ENCODE results near the gene SUGP1.
A peak's percentile ranks its signal among the peaks of the same experiment; 100 is the strongest.

Gene SUGP1

GRCh38 chr19:19343016-19343362 lies 22.7 kb upstream of the SUGP1 start:
- ChIA-PET POLR2A (no interaction called here), CTCF (interaction anchor here (0.7 to 4.4 kb wide), 19 partner anchors 10 to 196 kb away, joined by 3 to 46 read pairs (median 7); partner anchors contain the start of gene MAU2)
- TF ChIP-seq, protein P1, sequence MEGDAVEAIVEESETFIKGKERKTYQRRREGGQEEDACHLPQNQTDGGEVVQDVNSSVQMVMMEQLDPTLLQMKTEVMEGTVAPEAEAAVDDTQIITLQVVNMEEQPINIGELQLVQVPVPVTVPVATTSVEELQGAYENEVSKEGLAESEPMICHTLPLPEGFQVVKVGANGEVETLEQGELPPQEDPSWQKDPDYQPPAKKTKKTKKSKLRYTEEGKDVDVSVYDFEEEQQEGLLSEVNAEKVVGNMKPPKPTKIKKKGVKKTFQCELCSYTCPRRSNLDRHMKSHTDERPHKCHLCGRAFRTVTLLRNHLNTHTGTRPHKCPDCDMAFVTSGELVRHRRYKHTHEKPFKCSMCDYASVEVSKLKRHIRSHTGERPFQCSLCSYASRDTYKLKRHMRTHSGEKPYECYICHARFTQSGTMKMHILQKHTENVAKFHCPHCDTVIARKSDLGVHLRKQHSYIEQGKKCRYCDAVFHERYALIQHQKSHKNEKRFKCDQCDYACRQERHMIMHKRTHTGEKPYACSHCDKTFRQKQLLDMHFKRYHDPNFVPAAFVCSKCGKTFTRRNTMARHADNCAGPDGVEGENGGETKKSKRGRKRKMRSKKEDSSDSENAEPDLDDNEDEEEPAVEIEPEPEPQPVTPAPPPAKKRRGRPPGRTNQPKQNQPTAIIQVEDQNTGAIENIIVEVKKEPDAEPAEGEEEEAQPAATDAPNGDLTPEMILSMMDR (IDR thresholded peaks at IDR 0.05; ENCODE audit: insufficient read depth, low read length, missing control alignments) = no peak
- DNase-seq (ENCODE audit: low read depth, low spot score) = no peak
- no peak overlapping the region for H3K4me3 ChIP-seq (ENCODE audit: low read depth, low read length)

GRCh38 chr19:19342086-19343015 lies 22.0 kb upstream of the SUGP1 start:
- ChIA-PET POLR2A (no interaction called here), CTCF (interaction anchor here (0.6 to 4.4 kb wide), 26 partner anchors 9 to 195 kb away, joined by 3 to 46 read pairs (median 4); partner anchors contain the start of genes MAU2 and NR2C2AP)
- DNase-seq (ENCODE audit: low read depth, low spot score) = no peak
- TF ChIP-seq, protein P1 (IDR thresholded peaks at IDR 0.05; ENCODE audit: insufficient read depth, low read length, missing control alignments) = peak; percentile 91
- no peak overlapping the region for H3K4me3 ChIP-seq (ENCODE audit: low read depth, low read length)

GRCh38 chr19:19341026-19341425 lies 20.7 kb upstream of the SUGP1 start:
- ChIA-PET CTCF (interaction anchor here (0.8 to 4.4 kb wide), 11 partner anchors 8 to 200 kb away, joined by 3 to 46 read pairs (median 12); partner anchors contain the start of gene MAU2), POLR2A (no interaction called here)
- no peak for DNase-seq (ENCODE audit: low read depth, low spot score)
- no peak overlapping the region for H3K4me3 ChIP-seq (ENCODE audit: low read depth, low read length)
- TF ChIP-seq, protein P1 (IDR thresholded peaks at IDR 0.05; ENCODE audit: insufficient read depth, low read length, missing control alignments) = no peak

DNA sequence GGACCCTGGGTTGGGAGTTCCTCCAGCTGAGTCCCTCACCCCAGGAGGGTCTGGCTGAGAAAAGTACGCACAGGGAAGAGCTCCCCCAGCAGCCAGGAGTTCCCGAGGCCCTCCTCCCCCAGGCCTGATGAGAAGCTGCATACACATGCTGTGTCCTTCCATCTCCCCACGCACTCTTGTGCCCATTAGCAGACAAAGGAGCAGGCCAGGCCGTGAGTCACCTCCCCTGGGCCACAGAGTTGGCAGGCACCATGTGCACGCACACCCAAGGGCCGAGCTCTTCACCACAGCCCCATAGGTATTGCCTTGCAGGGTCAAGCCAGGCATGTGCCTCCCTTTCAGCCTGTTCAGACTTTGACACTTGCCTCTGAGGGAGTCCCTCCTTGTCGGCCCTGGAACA lies 17.8 kb upstream of the SUGP1 start:
- ChIA-PET CTCF (interaction anchor here (0.7 to 1.9 kb wide), 6 partner anchors 9 to 59 kb away, joined by 3 to 5 read pairs (median 4); no protein-coding TSS in a partner anchor), POLR2A (interaction anchor here (0.6 to 0.7 kb wide), 2 partner anchors 46 to 718 kb away, joined by 3 to 4 read pairs; no protein-coding TSS in a partner anchor)
- TF ChIP-seq, protein P1 (IDR thresholded peaks at IDR 0.05; ENCODE audit: insufficient read depth, low read length, missing control alignments) = no peak
- no peak for DNase-seq (ENCODE audit: low read depth, low spot score)
- H3K4me3 ChIP-seq (ENCODE audit: low read depth, low read length) = no peak overlapping the region

DNA sequence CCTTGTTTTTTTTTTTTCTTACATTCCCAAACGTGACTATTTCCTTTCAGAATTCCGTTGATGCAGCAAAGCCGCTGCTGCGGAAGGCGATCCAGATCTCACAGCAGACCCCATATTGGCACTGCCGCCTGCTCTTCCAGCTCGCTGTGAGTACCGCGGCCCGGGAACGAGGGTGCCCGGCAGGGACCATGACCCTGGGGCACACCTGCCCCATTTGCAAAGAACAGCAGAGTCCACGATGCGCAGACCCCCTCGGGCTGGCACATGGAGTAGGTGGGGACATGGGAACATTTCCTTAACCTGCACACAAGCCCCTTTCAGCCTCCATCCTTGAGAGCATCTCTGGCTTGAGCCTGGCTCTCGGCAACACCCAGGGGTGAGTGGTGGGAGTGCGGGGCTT lies 16.8 kb upstream of the SUGP1 start:
- ChIA-PET POLR2A (no interaction called here), CTCF (interaction anchor here (1.9 kb wide), 1 partner anchor 10 kb away, joined by 4 read pairs; no protein-coding TSS in a partner anchor)
- TF ChIP-seq, protein P1 (IDR thresholded peaks at IDR 0.05; ENCODE audit: insufficient read depth, low read length, missing control alignments) = no peak
- DNase-seq (ENCODE audit: low read depth, low spot score) = no peak
- no peak overlapping the region for H3K4me3 ChIP-seq (ENCODE audit: low read depth, low read length)

- POLR2A ChIA-PET = no interaction called here
- CTCF ChIA-PET = interaction anchor here (1.9 kb wide), 1 partner anchor 11 kb away, joined by 4 read pairs; no protein-coding TSS in a partner anchor
- TF ChIP-seq, protein P1 (IDR thresholded peaks at IDR 0.05; ENCODE audit: insufficient read depth, low read length, missing control alignments) = no peak
- no peak overlapping the region for H3K4me3 ChIP-seq (ENCODE audit: low read depth, low read length)
- no peak for DNase-seq (ENCODE audit: low read depth, low spot score)
Observed at GRCh38 chr19:19336597-19336996, 16.3 kb upstream of the SUGP1 start.

Data from AG04449 (cell line).